Measurements from ENCODE around the gene NDUFA9. TPM values are rescaled to one million over a fixed set of nuclear protein-coding genes. Genes with fewer than 3 reads are reported as not detected.

Gene NDUFA9
- total and polyA plus RNA-seq, 2 donors (not counting 3 experiments of a cell fraction or from before 2014, with no cell fraction given): 86.7 to 113 TPM

DNA sequence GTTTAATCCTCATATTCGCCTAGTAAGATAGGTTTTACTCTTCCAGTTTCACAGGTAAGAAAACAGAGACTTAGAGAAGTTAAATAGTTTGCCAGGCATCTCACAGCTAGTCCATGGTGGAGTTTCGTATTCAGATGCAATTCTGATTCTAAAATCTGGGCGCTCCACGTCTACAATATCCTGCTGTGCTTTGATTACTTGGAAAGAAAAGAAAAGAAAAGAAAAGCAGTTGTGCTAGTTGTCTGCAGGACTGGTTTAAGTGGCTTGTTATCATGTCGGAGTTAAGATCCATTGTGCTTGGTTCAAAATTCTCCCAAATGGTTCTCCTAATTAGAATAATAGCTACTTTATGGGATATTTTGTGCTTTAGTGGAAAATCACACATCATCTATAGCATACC is 18.7 kb upstream of the NDUFA9 start:
- ChIA-PET CTCF (interaction anchor here (1.4 kb wide), 1 partner anchor 20 kb away, joined by 4 read pairs; no protein-coding TSS in a partner anchor), POLR2A (no interaction called here)
- no peaks in the 10 kb centered on the region for H3K9me3 ChIP-seq (replicated peaks; ENCODE audit: control insufficient read depth, insufficient read depth, low read length)
- H3K4me3 ChIP-seq (replicated peaks in 1 of 3; ENCODE audit: insufficient read depth in 1 of 3, low read depth in 1 of 3, low read length in 3 of 3): no peak overlapping the region
- no peaks in the 10 kb centered on the region for H3K4me1 ChIP-seq (ENCODE audit: control insufficient read depth, extremely low read depth, insufficient read depth, low read length)
- no peaks in the 10 kb centered on the region for H4K20me1 ChIP-seq (replicated peaks; ENCODE audit: control insufficient read depth, extremely low read depth, insufficient read depth, low read length)
- H3K79me2 ChIP-seq (ENCODE audit: control insufficient read depth, insufficient read depth, low read length): no peaks in the 10 kb centered on the region
- dilution Hi-C loops (cut with MboI; ENCODE audit: extremely low pct_ligation_motif_present, low sequenced_read_pairs) (no loop called here), intact Hi-C loops (cut with micrococcal nuclease) (no loop called here)
- no peak overlapping the region for H3K27ac ChIP-seq (ENCODE audit: insufficient read depth, low read depth, low read length)
- H3K9ac ChIP-seq (replicated peaks; ENCODE audit: extremely low read depth, insufficient read depth, low read length): no peak overlapping the region
- no peaks in the 10 kb centered on the region for H3K9me1 ChIP-seq (replicated peaks; ENCODE audit: control insufficient read depth, extremely low read depth, insufficient read depth, low read length)
- no peak for FAIRE-seq
- H2AFZ ChIP-seq (ENCODE audit: low read depth, low read length): no peak overlapping the region
- DNase-seq (ENCODE audit: low read depth, low spot score): no peak
- peaks cover 4 to 8% of the 10 kb centered on the region in 2 experiments for H3K27me3 ChIP-seq (ENCODE audit: control insufficient read depth in 2 of 2, insufficient read depth in 2 of 2, low read length in 2 of 2)
- no peaks in the 10 kb centered on the region for H3K36me3 ChIP-seq (ENCODE audit: control insufficient read depth in 2 of 2, extremely low read depth in 1 of 2, insufficient read depth in 2 of 2, low read length in 2 of 2)
- no TSS peak for BruUV-seq (replicated peaks)
- no peak overlapping the region for H3K4me2 ChIP-seq (ENCODE audit: insufficient read depth, low read length)
- TF ChIP-seq POLR2A (IDR thresholded peaks at IDR 0.05; ENCODE audit: low read depth, low read length) (no peak), GATA2 (IDR thresholded peaks at IDR 0.05; ENCODE audit: insufficient read depth, insufficient read length, low read depth, low read length) (no peak), EZH2 (IDR thresholded peaks at IDR 0.05; ENCODE audit: borderline replicate concordance, low read depth, low read length, severe bottlenecking) (no peak), JUN (IDR thresholded peaks at IDR 0.05; ENCODE audit: borderline replicate concordance, insufficient read depth, insufficient read length, low read depth) (no peak), MYC (IDR thresholded peaks at IDR 0.05; ENCODE audit: low read depth, low read length) (no peak), POLR2AphosphoS5 (IDR thresholded peaks at IDR 0.05; ENCODE audit: insufficient read depth, low read depth, low read length) (no peak)
- TF ChIP-seq, protein P1, sequence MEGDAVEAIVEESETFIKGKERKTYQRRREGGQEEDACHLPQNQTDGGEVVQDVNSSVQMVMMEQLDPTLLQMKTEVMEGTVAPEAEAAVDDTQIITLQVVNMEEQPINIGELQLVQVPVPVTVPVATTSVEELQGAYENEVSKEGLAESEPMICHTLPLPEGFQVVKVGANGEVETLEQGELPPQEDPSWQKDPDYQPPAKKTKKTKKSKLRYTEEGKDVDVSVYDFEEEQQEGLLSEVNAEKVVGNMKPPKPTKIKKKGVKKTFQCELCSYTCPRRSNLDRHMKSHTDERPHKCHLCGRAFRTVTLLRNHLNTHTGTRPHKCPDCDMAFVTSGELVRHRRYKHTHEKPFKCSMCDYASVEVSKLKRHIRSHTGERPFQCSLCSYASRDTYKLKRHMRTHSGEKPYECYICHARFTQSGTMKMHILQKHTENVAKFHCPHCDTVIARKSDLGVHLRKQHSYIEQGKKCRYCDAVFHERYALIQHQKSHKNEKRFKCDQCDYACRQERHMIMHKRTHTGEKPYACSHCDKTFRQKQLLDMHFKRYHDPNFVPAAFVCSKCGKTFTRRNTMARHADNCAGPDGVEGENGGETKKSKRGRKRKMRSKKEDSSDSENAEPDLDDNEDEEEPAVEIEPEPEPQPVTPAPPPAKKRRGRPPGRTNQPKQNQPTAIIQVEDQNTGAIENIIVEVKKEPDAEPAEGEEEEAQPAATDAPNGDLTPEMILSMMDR (IDR thresholded peaks at IDR 0.05; ENCODE audit: extremely low read depth in 1 of 2, insufficient read depth in 1 of 2, low read depth in 1 of 2, low read length in 2 of 2): no peak
- TF ChIP-seq, protein P2, sequence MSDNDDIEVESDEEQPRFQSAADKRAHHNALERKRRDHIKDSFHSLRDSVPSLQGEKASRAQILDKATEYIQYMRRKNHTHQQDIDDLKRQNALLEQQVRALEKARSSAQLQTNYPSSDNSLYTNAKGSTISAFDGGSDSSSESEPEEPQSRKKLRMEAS (IDR thresholded peaks at IDR 0.05; ENCODE audit: insufficient read depth, insufficient read length): no peak

Data from endothelial cell of umbilical vein (primary cell).